Tibial nerve (tissue), 4 donors: Measurements from ENCODE around the gene EIF2B2.

ENCODE experiments used
- EP300 ChIP-seq, 2 donors: sonication (generic); formaldehyde crosslinking; IDR thresholded peaks; one replicate each; pipeline ENCODE4 v1.6.1; 2017; ENCODE audit warnings: antibody characterized with exemption in 2 of 2, mild to moderate bottlenecking in 1 of 2
- POLR2A ChIP-seq, 2 donors: fragments of 450-650 bp; IDR thresholded peaks; one replicate each; pipeline ENCODE4 v1.6.1; 2017; ENCODE audit warnings: antibody characterized with exemption in 2 of 2, mild to moderate bottlenecking in 2 of 2, moderate library complexity in 2 of 2
- TF ChIP-seq, protein P1 (sequence below), 5 experiments: fragments of 200-600 bp in 3 of 5; fragments of 450-650 bp in 2 of 5; sonication (generic) in 3 of 5; IDR thresholded peaks; one replicate each; pipeline ENCODE4 v1.5.1; 2016 to 2019; ENCODE audit warnings: antibody characterized with exemption in 5 of 5, mild to moderate bottlenecking in 3 of 5, moderate library complexity in 2 of 5

DNA sequence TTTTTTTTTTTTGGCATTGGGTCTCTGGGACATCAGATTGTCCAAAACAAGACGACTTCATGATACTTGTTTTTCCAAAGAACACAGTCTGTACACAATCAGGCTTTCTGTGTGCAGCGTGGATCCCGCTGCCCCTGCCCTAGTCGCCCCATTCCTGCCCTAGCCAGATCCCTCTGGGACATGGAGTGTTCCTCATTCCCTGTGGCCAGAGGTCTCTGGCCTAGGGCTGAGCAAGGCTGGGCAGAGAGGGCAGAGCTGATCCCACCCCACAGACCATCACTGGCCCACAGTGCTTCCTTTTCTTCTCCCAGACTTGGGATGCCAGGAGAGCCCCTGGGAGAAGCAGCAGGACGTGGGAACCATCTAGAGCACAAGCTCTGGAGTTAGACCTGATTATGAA, 20.9 kb upstream of the EIF2B2 start:
- TF ChIP-seq, protein P1, sequence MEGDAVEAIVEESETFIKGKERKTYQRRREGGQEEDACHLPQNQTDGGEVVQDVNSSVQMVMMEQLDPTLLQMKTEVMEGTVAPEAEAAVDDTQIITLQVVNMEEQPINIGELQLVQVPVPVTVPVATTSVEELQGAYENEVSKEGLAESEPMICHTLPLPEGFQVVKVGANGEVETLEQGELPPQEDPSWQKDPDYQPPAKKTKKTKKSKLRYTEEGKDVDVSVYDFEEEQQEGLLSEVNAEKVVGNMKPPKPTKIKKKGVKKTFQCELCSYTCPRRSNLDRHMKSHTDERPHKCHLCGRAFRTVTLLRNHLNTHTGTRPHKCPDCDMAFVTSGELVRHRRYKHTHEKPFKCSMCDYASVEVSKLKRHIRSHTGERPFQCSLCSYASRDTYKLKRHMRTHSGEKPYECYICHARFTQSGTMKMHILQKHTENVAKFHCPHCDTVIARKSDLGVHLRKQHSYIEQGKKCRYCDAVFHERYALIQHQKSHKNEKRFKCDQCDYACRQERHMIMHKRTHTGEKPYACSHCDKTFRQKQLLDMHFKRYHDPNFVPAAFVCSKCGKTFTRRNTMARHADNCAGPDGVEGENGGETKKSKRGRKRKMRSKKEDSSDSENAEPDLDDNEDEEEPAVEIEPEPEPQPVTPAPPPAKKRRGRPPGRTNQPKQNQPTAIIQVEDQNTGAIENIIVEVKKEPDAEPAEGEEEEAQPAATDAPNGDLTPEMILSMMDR (IDR thresholded peaks at IDR 0.05), result no peak
- TF ChIP-seq POLR2A (IDR thresholded peaks at IDR 0.05) (no peak), EP300 (IDR thresholded peaks at IDR 0.05) (no peak)
